ENCODE measurements around the gene EPB41L3.
A peak's percentile ranks its signal among the peaks of the same experiment; 100 is the strongest.

The EPB41L3 gene

DNA sequence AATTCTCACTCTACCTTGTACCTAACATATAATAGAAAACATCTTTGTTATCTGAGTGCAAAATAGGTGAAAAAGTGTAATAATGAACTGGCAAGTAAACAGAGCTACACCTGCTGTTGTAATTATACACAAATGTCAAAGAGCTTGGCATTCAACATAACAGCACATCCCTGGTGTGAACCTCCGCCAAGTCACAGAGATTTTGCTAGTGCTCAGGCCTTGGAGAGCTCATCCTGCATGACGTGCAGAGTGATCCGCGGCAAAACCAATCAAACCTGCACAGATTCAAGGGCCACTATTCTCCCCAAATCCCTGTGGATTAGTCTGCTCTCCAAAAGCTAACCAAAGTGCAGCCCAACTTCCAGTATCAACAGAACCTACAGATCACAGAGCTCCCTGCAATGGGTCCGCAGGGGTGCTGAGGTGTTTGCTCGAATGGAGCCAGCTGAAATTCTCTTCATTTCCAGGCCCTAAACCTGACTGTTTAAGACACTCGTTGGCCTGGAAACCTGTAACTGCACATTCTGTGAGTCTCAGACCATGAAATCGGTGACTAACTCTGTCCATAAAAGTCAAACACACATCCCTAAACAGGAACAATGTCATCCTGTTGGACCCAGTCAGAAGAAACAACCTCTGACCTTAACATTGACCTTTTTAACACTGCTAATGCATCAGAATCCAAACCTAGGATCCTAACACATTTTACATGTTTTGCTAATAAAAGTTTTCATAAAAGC is 111.8 kb downstream of the EPB41L3 start:
- H3K4me3 ChIP-seq (replicated peaks; ENCODE audit: low read depth, low read length): no peak overlapping the region
- DNase-seq (ENCODE audit: low read depth): no peak
- TF ChIP-seq, protein P1, sequence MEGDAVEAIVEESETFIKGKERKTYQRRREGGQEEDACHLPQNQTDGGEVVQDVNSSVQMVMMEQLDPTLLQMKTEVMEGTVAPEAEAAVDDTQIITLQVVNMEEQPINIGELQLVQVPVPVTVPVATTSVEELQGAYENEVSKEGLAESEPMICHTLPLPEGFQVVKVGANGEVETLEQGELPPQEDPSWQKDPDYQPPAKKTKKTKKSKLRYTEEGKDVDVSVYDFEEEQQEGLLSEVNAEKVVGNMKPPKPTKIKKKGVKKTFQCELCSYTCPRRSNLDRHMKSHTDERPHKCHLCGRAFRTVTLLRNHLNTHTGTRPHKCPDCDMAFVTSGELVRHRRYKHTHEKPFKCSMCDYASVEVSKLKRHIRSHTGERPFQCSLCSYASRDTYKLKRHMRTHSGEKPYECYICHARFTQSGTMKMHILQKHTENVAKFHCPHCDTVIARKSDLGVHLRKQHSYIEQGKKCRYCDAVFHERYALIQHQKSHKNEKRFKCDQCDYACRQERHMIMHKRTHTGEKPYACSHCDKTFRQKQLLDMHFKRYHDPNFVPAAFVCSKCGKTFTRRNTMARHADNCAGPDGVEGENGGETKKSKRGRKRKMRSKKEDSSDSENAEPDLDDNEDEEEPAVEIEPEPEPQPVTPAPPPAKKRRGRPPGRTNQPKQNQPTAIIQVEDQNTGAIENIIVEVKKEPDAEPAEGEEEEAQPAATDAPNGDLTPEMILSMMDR (IDR thresholded peaks at IDR 0.05; ENCODE audit: low read length, missing control alignments): no peak

DNA sequence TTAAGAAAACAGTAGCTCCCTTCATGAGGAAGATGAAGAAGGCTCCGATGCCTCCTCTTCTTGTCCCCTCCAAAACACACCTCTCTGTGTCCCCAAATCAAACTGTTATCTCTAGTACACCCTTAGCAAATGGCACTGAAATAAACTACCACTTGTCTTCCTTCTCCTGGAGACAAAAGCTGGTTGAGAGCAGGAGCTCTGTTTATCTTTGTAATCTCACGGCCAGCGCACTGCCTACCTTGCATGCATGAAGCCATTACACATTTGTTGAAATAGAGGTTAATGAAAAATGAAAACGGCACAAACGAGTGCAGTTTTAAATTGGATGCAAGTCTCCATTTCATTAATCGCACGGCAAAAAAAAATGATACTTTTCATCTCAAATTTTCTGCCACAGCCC is 113.7 kb downstream of the EPB41L3 start:
- TF ChIP-seq, protein P1 (IDR thresholded peaks at IDR 0.05; ENCODE audit: low read length, missing control alignments): no peak
- DNase-seq (ENCODE audit: low read depth): no peak
- H3K4me3 ChIP-seq (replicated peaks; ENCODE audit: low read depth, low read length): no peak overlapping the region

DNA sequence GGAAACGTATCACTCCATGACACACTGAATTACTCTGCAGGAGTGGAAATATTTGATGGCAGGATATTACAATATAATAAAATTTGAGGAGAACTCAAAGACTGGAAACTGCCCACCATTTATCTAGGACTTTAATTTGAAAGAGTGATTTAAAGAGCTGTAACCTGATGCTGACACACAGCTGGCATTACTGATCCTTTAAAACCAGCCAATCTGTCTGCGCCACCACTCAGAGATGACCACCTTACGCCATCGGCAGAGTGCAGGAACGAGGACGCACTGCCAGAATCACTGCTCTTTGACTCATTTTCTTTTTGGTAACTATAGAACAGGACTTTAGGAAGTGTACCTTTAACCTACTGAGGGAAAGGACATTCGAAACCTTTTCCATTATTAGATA is 114.1 kb downstream of the EPB41L3 start:
- DNase-seq (ENCODE audit: low read depth): no peak
- TF ChIP-seq, protein P1 (IDR thresholded peaks at IDR 0.05; ENCODE audit: low read length, missing control alignments): no peak
- H3K4me3 ChIP-seq (replicated peaks; ENCODE audit: low read depth, low read length): no peak overlapping the region

DNA sequence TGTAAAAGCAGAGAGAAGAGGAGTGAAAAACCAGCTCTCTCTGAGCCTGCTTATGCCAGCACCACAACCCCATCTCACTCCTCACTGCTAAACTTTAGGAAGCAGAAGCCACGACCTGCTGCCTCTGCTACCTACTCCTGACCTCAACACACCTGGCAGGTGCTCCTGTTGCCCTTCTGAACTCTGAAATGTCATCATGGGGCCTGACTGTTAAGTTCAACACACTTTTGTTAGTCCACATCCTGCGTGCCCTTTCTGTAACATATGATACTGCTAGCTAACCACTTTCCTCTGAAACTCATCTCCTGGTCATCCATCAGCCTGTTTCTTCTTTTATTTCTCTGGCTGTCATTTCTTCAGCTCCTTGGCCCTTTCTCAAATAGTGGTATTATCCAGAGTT is 118.1 kb downstream of the EPB41L3 start:
- TF ChIP-seq, protein P1 (IDR thresholded peaks at IDR 0.05; ENCODE audit: low read length, missing control alignments): no peak
- H3K4me3 ChIP-seq (replicated peaks; ENCODE audit: low read depth, low read length): no peak overlapping the region
- no peak for DNase-seq (ENCODE audit: low read depth)

DNA sequence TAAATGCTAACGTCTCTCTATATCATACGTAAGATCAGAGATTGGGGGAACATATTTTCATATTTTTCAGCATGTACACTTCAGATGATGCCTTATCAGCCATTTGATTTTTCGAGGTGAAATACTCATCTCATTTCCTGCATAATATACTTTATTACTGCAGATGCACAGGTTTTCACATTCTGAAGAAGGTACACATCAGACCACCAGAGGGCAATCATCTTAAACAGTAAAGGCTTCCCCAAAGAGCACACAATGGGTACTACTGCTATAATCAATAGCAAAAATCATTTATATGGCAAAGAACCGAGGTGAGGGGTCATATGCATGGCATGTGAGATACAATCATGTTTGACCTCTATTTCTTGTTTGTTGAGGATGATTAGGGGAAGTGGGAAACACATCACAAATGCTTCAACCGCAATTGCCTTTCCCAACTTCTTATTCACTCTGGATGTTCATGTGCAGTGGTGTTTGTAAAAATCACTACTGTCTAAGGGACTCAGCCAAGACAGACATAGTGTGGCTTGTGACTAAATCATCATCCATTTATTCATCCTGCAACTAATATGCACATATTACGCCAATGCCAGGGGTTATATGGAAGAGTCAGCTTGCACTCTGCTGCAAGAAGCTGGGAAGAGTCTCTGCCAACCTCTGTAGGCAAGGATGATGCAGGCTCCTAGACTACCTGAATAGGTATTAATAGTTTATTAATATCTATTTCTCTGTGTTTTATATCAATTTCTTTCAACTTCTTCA is 118.7 kb downstream of the EPB41L3 start:
- H3K4me3 ChIP-seq (replicated peaks; ENCODE audit: low read depth, low read length): no peak overlapping the region
- peak; percentile 64 for DNase-seq (ENCODE audit: low read depth)
- TF ChIP-seq, protein P1 (IDR thresholded peaks at IDR 0.05; ENCODE audit: low read length, missing control alignments): peak; percentile 71

DNA sequence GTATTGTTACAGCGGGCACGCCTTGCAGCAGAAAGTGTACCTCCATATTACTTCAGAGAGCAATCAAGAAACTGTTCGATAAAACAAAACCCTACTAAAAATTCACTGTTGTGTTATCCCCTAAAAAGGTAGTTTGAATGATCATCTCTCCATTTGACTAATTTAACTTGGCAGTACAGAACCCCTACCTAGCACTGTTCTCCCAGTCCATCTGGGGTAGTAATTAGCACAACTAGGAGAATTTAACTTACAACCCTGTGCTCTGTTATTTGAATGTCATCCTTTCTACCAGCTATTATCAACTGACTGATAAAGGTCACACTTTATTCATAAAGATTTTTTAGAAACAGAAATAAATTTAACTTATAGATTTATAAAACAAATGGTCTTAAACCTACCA is 121.2 kb downstream of the EPB41L3 start:
- no peak overlapping the region for H3K4me3 ChIP-seq (replicated peaks; ENCODE audit: low read depth, low read length)
- TF ChIP-seq, protein P1 (IDR thresholded peaks at IDR 0.05; ENCODE audit: low read length, missing control alignments): no peak
- DNase-seq (ENCODE audit: low read depth): no peak
